ENCODE measurements around the gene SLC9C1. TPM values are rescaled to one million over a fixed set of nuclear protein-coding genes. Genes with fewer than 3 reads are reported as not detected.

Gene SLC9C1
- total RNA-seq, 1 experiment from 2014 or later, result not detected

- Histone ChIP-seq H3K9me3 (ENCODE audit: low read depth, low read length, poor library complexity, severe bottlenecking) (no peaks in the 10 kb centered on the region), H3K4me1 (ENCODE audit: insufficient read depth, low read length, poor library complexity, severe bottlenecking) (peaks cover 4% of the 10 kb centered on the region), H3K27ac (ENCODE audit: low read depth, low read length, poor library complexity, severe bottlenecking) (no peak overlapping the region), H3K27me3 (replicated peaks; ENCODE audit: insufficient read depth, low read depth, low read length, poor library complexity) (no peaks in the 10 kb centered on the region), H3K36me3 (ENCODE audit: insufficient read depth, low read length, poor library complexity, severe bottlenecking) (no peaks in the 10 kb centered on the region), H3K4me3 (ENCODE audit: low read depth, low read length, poor library complexity, severe bottlenecking) (no peak overlapping the region)
- CTCF ChIA-PET, result interaction anchor here (2.4 kb wide), 1 partner anchor 14 kb away, joined by 9 read pairs; no protein-coding TSS in a partner anchor
- BruUV-seq (replicated peaks), result no TSS peak
- DNase-seq (ENCODE audit: low spot score), result peak; percentile 91
- intact Hi-C loops (cut with micrococcal nuclease; ENCODE audit: unreplicated experiment), result no loop called here
- POLR2A ChIA-PET (ENCODE audit: low non-redundant PET), result no interaction called here
- no peak for TF ChIP-seq EZH2 (IDR thresholded peaks at IDR 0.05; ENCODE audit: borderline replicate concordance, low read depth, low read length, poor library complexity, severe bottlenecking)
- no peak for TF ChIP-seq CTCF (conservative IDR thresholded peaks at IDR 0.05; ENCODE audit: low read depth, low read length)
Observed at GRCh38 chr3:112097378-112097777, 196.6 kb downstream of the SLC9C1 start.

- DNase-seq (ENCODE audit: low spot score), result no peak
- no peaks in the 10 kb centered on the region for H3K9me3 ChIP-seq (ENCODE audit: low read depth, low read length, poor library complexity, severe bottlenecking)
- no TSS peak for BruUV-seq (replicated peaks)
- no peaks in the 10 kb centered on the region for H3K27me3 ChIP-seq (replicated peaks; ENCODE audit: insufficient read depth, low read depth, low read length, poor library complexity)
- intact Hi-C loops (cut with micrococcal nuclease; ENCODE audit: unreplicated experiment), result no loop called here
- H3K4me1 ChIP-seq (ENCODE audit: insufficient read depth, low read length, poor library complexity, severe bottlenecking), result peaks cover 4% of the 10 kb centered on the region
- CTCF ChIA-PET, result interaction anchor here (2.4 kb wide), 1 partner anchor 15 kb away, joined by 9 read pairs; no protein-coding TSS in a partner anchor
- no peak overlapping the region for H3K27ac ChIP-seq (ENCODE audit: low read depth, low read length, poor library complexity, severe bottlenecking)
- H3K4me3 ChIP-seq (ENCODE audit: low read depth, low read length, poor library complexity, severe bottlenecking), result no peak overlapping the region
- no peak for TF ChIP-seq EZH2 (IDR thresholded peaks at IDR 0.05; ENCODE audit: borderline replicate concordance, low read depth, low read length, poor library complexity, severe bottlenecking)
- no peak for TF ChIP-seq CTCF (conservative IDR thresholded peaks at IDR 0.05; ENCODE audit: low read depth, low read length)
- no peaks in the 10 kb centered on the region for H3K36me3 ChIP-seq (ENCODE audit: insufficient read depth, low read length, poor library complexity, severe bottlenecking)
- POLR2A ChIA-PET (ENCODE audit: low non-redundant PET), result no interaction called here
Observed at GRCh38 chr3:112096176-112096575, 197.8 kb downstream of the SLC9C1 start.

- no peaks in the 10 kb centered on the region for H3K27me3 ChIP-seq (replicated peaks; ENCODE audit: insufficient read depth, low read depth, low read length, poor library complexity)
- H3K27ac ChIP-seq (ENCODE audit: low read depth, low read length, poor library complexity, severe bottlenecking), result no peak overlapping the region
- intact Hi-C loops (cut with micrococcal nuclease; ENCODE audit: unreplicated experiment), result no loop called here
- CTCF ChIA-PET, result no interaction called here
- no TSS peak for BruUV-seq (replicated peaks)
- TF ChIP-seq EZH2 (IDR thresholded peaks at IDR 0.05; ENCODE audit: borderline replicate concordance, low read depth, low read length, poor library complexity, severe bottlenecking), result no peak
- no peak for TF ChIP-seq CTCF (conservative IDR thresholded peaks at IDR 0.05; ENCODE audit: low read depth, low read length)
- H3K4me3 ChIP-seq (ENCODE audit: low read depth, low read length, poor library complexity, severe bottlenecking), result no peak overlapping the region
- no peaks in the 10 kb centered on the region for H3K36me3 ChIP-seq (ENCODE audit: insufficient read depth, low read length, poor library complexity, severe bottlenecking)
- DNase-seq (ENCODE audit: low spot score), result no peak
- no peaks in the 10 kb centered on the region for H3K9me3 ChIP-seq (ENCODE audit: low read depth, low read length, poor library complexity, severe bottlenecking)
- POLR2A ChIA-PET (ENCODE audit: low non-redundant PET), result no interaction called here
- H3K4me1 ChIP-seq (ENCODE audit: insufficient read depth, low read length, poor library complexity, severe bottlenecking), result peaks cover 8% of the 10 kb centered on the region
Observed at GRCh38 chr3:112095731-112096130, 198.3 kb downstream of the SLC9C1 start.

Data from A673 (cell line).